RWPE1 (cell line): ENCODE measurements around the gene MNT.

Experiments
- CTCF ChIA-PET: fragments of 350-600 bp; sonication (Branson Sonifier 250); formaldehyde crosslinking; extraction: SDS; loops from one replicate; lab custom pipeline; 2021; lab: Yijun Ruan, JAX
- POLR2A ChIA-PET: fragments of 400-600 bp; formaldehyde crosslinking; extraction: SDS; loops from one replicate; lab custom pipeline; 2020; ENCODE audit warnings: antibody characterized with exemption; ENCODE audit not compliant: low non-redundant PET; lab: Yijun Ruan, JAX
- DNase-seq: peaks from one replicate; pipeline ENCODE4 v3.0.0; 2012; ENCODE audit warnings: low spot score
- H3K27ac ChIP-seq: fragments of 450-650 bp; 2 replicates; pipeline ENCODE4 v1.5.1; 2017
- TF ChIP-seq, protein P1 (sequence below): fragments of 450-650 bp; conservative IDR thresholded peaks from 2 replicates; pipeline ENCODE4 v1.5.1; 2017; ENCODE audit warnings: low read depth, mild to moderate bottlenecking

Gene MNT

DNA sequence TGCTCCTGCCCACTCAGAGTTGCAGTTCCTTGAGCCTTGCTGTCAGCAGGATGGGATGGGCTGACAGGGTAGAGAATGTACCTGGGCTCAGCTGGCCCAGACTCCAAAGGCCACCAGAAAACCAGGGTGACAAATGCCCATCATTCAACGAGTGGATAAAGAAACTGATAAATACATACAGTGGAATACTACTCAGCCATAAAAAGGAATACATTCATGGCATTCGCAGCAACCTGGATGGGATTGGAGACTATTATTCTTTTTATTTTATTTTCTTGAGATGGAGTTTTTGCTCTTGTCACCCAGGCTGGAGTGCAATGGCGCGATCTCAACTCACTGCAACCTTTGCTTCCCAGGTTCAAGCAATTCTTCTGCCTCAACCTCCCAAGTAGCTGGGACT is 43.6 kb downstream of the MNT start:
- ChIA-PET POLR2A (no interaction called here), CTCF (no interaction called here)
- peak overlapping the region; percentile 95 for H3K27ac ChIP-seq
- TF ChIP-seq, protein P1, sequence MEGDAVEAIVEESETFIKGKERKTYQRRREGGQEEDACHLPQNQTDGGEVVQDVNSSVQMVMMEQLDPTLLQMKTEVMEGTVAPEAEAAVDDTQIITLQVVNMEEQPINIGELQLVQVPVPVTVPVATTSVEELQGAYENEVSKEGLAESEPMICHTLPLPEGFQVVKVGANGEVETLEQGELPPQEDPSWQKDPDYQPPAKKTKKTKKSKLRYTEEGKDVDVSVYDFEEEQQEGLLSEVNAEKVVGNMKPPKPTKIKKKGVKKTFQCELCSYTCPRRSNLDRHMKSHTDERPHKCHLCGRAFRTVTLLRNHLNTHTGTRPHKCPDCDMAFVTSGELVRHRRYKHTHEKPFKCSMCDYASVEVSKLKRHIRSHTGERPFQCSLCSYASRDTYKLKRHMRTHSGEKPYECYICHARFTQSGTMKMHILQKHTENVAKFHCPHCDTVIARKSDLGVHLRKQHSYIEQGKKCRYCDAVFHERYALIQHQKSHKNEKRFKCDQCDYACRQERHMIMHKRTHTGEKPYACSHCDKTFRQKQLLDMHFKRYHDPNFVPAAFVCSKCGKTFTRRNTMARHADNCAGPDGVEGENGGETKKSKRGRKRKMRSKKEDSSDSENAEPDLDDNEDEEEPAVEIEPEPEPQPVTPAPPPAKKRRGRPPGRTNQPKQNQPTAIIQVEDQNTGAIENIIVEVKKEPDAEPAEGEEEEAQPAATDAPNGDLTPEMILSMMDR = no peak
- DNase-seq = no peak

DNA sequence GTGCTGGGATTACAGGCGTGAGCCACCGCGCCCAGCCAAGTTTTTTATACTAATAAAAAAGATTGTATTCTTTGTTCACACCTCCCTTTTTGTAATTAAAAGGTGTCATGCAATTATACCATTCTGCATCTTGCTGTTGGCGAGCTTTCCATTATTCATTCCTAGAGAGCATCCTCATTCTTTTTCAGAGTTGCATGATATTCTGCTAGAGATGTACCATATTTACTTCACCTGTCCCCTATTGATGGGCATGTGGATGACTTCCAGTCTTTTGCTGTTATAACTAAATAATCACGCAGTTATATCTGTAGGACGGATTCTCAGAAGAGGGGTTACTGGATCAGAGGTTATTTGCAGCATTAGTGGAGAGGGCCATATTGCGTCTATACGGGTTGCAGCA is 46.5 kb downstream of the MNT start:
- ChIA-PET CTCF (interaction anchor here (0.6 to 1.9 kb wide), 3 partner anchors 18 to 356 kb away, joined by 3 to 9 read pairs (median 7); partner anchors contain the start of gene TSR1), POLR2A (interaction anchor here (0.7 kb wide), 1 partner anchor 694 kb away, joined by 3 read pairs; no protein-coding TSS in a partner anchor)
- peak overlapping the region; percentile 52 for H3K27ac ChIP-seq
- no peak for DNase-seq
- TF ChIP-seq, protein P1 = no peak

DNA sequence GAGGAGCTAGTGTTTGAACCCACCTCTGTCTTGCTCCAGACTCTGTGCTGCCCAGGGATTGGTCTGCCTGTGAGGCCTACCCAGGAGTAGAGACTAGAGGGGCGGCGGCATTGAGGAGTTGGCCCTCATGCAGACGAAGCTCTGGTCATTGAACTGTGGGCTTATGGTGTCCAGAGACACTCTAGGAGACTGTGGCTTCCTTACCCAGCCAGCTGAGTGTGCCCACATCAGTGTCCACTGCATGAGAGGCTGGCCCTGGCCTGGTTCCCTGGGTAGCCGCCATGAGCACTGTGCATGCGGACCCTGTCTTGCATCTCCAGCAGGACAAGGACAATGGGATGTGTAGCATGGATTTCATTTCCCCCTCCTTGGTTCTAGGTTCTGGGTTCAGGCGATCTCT is 49.6 kb downstream of the MNT start:
- TF ChIP-seq, protein P1 = no peak
- POLR2A ChIA-PET = no interaction called here
- no peak for DNase-seq
- H3K27ac ChIP-seq = peak overlapping the region; percentile 52; the same call in 1 of the 2 replicates
- CTCF ChIA-PET = interaction anchor here (0.6 kb wide), 2 partner anchors 10 to 254 kb away, joined by 3 read pairs; no protein-coding TSS in a partner anchor

DNA sequence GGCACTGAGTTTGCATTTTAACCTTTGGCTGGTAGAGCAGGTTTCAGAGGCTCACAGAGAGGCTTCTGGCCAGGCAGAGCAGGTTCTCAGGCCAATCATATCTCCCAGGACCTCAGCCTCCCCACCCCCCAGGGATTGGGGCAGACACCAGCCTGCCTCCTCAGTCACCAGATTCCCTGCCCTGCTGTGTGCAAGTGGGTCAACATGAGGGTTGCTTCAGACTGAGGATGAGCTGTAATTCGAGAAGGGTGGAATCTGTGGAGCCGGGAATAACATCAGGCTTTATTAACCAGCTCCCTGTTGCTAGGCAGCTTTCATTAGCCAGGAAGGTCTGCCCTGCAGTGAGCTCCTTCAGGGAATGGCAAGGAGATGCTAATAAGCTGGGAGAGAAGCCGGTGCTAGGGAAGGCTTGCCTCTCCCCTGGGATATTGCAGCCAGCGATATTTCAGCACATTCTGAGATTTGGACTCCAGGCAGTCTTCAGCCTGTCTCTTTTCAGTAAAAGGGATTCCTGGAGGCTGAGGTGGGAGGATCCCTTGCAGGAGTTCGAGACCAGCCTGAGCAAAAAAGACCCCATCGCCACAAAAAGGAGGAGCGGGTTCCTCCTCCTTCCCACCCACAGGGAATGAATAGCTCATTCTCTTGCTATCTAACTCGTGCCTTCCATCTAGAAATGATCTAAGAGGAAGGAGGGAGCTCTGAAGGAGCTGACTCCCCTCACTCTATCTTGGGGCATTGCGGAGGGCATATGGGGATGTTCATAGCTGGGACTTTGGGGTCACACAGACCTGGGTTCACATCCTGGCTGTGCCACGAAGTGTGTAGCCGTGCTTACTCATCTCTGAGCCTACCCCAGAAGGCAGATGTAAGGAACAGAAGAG is 52.8 kb downstream of the MNT start:
- H3K27ac ChIP-seq = peak overlapping the region; percentile 69
- CTCF ChIA-PET = interaction anchor here (0.7 to 1.0 kb wide), 4 partner anchors 20 to 428 kb away, joined by 3 to 4 read pairs (median 4); no protein-coding TSS in a partner anchor
- TF ChIP-seq, protein P1 = no peak
- POLR2A ChIA-PET = interaction anchor here (1.0 kb wide), 1 partner anchor 12 kb away, joined by 5 read pairs; the partner anchor contains the start of gene TSR1
- peak; percentile 67 for DNase-seq

DNA sequence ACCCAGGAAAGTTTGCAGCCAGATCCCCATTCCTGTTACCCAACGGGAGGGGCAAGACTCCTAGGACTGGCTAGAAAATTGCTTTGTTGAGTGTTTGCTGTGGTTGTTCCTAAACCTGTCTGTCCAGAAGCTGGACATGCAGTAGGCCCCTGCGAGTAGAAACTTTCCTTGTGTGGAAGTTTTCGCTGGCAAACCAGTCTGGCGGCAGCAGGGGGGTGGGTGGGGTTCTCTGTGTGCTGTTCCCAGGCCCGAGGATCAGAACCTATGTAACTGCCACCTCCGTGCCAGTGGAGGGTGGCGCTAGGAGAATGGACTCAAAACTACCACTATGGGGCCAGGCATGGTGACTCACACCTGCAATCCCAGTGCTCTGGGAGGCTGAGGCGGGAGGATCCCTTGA is 54.4 kb downstream of the MNT start:
- H3K27ac ChIP-seq = peak overlapping the region; percentile 22
- no peak for DNase-seq
- POLR2A ChIA-PET = no interaction called here
- CTCF ChIA-PET = interaction anchor here (0.6 kb wide), 1 partner anchor 29 kb away, joined by 3 read pairs; no protein-coding TSS in a partner anchor
- TF ChIP-seq, protein P1 = no peak

DNA sequence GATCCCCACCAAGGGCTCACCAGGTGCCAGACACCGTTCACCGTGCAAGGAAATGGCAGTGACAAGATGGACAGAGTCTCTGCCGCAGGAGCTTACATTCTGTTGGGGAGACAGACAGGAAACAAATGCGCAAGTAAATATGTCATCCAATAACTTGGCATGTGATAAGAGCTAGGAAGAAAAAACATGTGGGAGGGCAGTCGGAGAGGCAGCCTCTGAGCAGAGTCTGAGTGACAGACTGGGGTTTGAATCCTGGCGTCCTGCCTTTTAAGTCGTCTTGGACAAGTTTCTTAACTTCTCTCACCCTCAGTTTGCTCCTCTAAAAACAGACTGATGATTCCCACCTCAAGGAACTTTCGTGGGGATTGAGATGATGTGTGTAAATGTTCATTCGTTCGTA is 56.3 kb downstream of the MNT start:
- TF ChIP-seq, protein P1 = no peak
- POLR2A ChIA-PET = no interaction called here
- DNase-seq = no peak
- no peak overlapping the region for H3K27ac ChIP-seq
- CTCF ChIA-PET = interaction anchor here (0.5 kb wide), 1 partner anchor 413 kb away, joined by 3 read pairs; no protein-coding TSS in a partner anchor
